HG03521 (cell line): Measurements from ENCODE around the gene OR1S1.
"Not testable (repeated sequence)": the region's sequence is repeated elsewhere in the genome, so short reads cannot be mapped to it uniquely, and the experiment has no call there.

ENCODE experiments used
- ATAC-seq: cut with Tn5 transposase; IDR thresholded peaks from one replicate; pipeline ENCODE4 v1.9.1; 2021; ENCODE audit warnings: mild to moderate bottlenecking, moderate library complexity; ENCODE audit not compliant: unreplicated experiment

The OR1S1 gene

DNA sequence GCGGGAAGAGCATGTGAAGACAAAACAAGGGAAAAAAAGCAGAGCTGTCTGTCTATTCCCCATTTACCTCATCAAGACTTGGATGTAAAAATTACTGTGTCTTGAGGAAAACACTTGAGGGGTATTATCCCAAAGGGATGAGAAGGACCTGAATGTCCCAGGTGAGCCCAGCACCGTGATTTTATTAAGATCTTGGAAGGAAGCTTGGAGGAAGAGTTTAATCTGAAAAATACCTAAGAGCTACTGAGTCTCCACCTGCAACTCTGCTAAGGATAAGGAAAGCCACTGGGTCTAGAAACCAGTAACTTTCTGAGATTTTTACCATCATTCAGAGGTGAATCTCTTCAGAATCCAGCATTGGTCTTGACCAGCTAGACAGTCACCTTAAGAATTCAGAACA lies at the start of gene OR1S1:
TSS of gene OR1S1 (plus strand) at position 301 of the 400 bp plus-strand sequence.
- not testable (repeated sequence) for ATAC-seq

DNA sequence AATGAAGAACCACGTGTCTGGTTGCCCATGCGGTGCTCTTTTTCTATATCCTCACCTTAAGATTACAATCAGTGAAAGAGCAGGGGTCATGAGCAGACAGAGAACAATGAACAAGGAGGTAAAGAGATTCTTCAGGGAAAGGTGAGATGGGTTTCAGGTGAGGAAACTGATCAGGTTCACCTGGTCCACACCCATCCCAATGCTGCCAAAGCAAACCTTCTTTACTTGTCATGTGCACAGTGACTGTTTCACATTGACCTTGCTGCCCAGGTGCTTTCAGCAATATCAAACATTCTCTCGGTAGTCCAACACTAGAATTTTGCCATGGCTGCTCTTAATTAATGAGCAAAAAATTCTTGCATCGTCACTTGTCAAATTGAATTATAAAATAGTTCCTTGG lies 48.1 kb upstream of the OR1S1 start:
- ATAC-seq = no peak

GRCh38 chr11:58164990-58165389 lies 47.5 kb upstream of the OR1S1 start:
- ATAC-seq = no peak

DNA sequence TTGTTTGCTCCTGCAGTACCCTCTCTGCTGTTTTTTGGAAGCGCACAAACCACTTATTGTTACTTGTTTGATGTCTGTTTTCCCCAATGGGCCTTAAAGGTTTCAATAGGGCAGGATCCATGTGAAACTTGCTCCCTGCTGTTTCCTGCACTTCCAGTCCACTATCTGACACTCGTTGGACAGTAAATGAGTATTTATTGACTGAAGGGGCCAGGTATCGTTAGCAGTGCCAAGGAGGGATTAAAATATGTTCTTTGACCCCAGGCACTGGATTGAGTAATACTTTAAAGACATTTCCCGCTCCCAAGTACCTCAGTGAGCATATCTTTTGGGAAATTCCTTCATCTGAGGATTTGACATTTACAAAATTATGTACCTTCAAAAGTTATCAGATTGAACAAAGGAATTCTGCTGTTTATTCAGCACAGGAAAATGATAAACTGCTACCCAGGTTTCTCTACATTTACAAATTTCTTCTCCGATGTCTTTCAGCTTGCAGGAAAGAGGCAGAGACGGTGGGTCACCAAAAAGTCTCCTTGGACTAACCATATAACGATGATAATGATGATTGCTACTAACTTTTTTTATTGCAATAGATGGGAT lies 46.9 kb upstream of the OR1S1 start:
- no peak for ATAC-seq

DNA sequence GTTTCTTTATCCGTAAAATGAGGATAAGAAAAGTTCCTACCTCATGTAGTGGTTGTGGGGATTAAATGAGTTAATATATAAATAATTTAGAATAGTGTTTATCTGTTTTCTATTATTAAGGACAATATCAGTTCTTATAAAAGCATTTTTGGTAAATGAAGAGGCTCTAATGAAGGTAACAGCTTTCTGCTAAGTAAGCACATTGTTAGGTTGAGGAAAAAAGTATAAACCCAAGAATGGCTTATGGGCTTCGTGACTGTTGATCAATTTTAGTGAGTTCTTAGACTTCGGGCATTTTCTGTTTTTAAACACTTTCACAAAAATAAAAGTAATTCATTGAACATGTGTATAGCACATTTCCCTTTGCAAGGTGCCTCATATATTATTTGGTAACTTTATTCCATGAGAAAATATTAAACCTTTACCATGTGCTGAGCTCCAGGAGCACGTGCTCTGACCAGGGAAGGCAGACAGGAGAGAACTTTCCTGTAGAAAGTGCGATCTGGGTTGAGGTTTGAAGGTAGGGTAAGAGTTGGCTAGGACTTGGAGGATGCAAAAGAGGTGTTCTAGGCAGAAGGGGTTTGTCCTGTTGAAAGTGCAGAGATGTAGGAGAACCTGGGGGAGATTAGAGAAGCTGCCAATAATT lies 35.0 kb upstream of the OR1S1 start:
- no peak for ATAC-seq

DNA sequence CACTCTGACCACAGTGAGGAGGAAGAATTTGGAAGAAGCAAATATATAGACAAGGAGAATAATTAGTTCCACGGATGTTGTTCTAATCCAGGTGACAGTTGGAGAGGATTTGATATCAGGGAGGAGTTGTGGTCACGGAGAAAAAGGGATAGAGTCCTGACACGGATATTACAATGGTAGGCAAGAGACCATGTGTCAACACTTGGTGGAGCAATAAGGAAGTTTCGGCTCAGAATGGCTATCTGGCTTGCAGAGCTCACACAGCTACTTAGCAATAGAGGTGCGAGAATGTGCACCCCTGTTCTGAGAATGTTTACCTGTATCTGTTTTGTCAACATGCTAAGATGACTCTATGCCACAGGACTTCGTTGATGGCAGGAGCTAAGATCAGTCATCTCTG lies 34.1 kb upstream of the OR1S1 start:
- no peak for ATAC-seq

GRCh38 chr11:58179648-58180047 lies 32.9 kb upstream of the OR1S1 start:
- ATAC-seq = no peak

- ATAC-seq = no peak
These were observed 25.6 kb upstream of the OR1S1 start for GRCh38 chr11:58186938-58187337.

DNA sequence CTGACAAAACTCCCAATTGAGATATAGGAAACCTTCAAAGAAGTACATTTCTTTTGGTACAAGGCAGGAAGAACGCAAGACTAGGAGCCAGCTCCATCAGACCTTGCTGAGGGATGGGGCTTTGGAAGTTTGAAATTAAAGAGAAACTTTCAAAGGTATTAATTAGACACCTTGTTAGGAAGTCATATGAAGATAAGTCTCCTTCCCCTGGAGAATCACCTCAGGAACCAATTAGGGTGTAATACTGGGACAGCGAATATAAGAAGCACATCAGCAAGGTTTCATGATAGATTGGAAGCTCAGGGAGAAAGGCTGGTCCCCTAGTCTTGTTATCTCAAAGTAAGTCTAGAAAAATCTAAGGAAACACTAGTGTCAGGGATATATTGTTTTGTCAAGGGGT lies 23.8 kb upstream of the OR1S1 start, which contains the start of gene OR9Q2:
TSS of gene OR9Q2 (plus strand) at position 301 of the 400 bp plus-strand sequence. CDS start 1,421 bp downstream, outside the sequence.
- ATAC-seq = no peak

GRCh38 chr11:58192229-58192628 lies 20.3 kb upstream of the OR1S1 start:
- ATAC-seq = no peak

DNA sequence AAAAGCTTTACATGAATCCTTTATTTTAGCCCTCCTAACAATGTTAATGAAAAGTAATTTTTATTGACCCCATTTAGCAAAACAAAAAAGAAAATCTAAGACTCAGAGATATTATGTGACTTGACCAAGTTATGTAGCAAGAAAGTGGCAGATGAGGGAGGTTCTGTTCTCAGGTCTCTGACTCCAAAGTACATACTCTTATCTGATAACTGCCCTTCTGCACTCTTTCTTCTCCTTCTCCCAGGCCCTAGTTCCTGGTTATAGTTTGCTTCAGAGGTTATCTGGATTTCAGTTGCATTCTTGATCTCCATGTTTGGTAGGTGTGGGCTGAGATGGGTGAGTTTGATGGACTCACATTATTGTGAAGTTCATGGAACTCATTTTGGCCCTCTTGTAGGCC lies 19.1 kb upstream of the OR1S1 start:
- no peak for ATAC-seq

GRCh38 chr11:58195939-58196338 lies 16.6 kb upstream of the OR1S1 start:
- no peak for ATAC-seq

- ATAC-seq = no peak
These were observed 13.2 kb upstream of the OR1S1 start for GRCh38 chr11:58199271-58199670.

DNA sequence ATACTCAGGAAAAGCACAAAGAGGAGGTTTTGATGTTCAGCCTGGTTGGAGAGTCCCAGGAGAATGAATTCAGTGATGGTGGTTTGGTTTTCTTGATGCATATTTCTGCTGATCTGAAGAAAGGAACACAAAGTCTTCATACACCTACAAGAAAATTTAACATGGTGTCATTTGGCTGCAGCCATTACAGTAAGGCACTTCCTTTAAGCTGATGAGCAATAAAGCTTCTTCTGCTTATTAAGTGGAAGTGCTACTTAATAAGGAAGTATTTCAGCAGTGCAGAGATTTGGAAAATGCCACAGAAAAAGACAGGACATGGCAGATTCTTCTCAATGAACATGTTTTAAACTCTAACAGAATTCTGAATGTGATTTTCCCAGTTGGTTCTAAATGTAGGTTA lies 8.5 kb upstream of the OR1S1 start, which contains the start of gene OR1S2:
TSS of gene OR1S2 (minus strand) at position 101 of the 400 bp plus-strand sequence. CDS start at position 101, 0 bp downstream.
- no peak for ATAC-seq

DNA sequence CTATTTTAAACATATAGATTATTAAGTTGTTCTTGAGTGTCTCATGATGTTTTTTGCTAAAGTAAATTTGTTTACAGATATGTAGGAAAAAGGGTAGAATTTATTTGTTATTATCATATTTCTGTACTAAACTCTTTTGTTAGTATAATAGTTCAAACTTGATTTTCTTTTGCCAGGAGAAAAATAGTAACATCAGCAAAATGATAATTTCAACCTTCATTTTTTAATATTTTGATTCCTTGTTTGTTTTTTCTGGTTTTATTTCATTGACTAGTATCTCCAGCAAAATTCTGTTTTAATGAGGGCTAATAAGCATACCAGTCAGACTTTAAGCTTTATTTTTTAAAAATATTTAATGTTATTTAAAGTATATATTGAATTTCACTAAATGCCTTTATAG lies 4.0 kb downstream of the OR1S1 start:
- no peak for ATAC-seq

- ATAC-seq = no peak
These were observed 10.2 kb downstream of the OR1S1 start for GRCh38 chr11:58222721-58223120.

- no peak for ATAC-seq
These were observed 15.6 kb downstream of the OR1S1 start for GRCh38 chr11:58227956-58228615.

- ATAC-seq = no peak
These were observed 31.4 kb downstream of the OR1S1 start for GRCh38 chr11:58243954-58244353.

DNA sequence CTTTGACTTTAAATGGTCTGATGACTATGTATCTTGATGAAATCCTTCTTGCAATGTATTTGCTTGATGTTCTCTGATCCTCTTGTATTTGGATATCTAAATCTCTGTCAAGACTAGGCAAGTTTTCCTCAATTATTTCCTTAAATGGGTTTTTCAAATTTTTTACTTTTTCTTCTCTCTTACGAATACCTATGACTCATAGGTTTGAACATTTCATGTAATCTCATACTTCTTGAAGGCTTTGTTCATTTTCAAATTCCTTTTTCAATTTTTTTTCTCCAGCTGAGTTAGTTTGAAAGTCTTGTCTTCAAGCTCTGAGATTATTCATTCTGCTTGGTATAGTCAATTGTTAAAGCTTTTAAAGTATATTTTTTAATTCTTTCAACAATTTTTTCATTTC lies 42.4 kb downstream of the OR1S1 start:
- no peak for ATAC-seq

DNA sequence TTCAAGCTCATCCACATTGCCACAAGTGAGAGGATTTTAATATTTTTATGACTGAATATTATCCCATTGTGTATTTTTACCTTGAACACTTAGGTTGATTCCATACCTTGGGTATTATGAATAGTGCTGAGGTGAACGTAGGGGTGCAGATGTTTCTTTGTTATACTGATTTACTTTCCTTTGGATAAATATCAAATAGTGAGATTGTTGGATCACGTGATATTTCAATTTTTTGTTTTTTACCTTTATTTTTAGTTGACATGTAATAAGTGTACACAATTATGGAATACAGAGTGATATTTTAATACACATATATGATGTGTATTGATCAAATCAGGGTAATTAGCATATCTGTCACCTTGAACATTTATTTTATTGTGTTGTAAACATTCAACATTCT lies 47.5 kb downstream of the OR1S1 start:
- no peak for ATAC-seq
